Kidney epithelial cell (primary cell): Measurements from ENCODE around the gene SNRNP35. TPM values are rescaled to one million over a fixed set of nuclear protein-coding genes. Genes with fewer than 3 reads are reported as not detected.
"Not testable (repeated sequence)": the region's sequence is repeated elsewhere in the genome, so short reads cannot be mapped to it uniquely, and the experiment has no call there.

ENCODE experiments used
- DNase-seq: peaks from one replicate; pipeline ENCODE4 v3.0.0-alpha.2; 2010; ENCODE audit warnings: low read depth
- H3K27me3 ChIP-seq: 2 replicates; pipeline ENCODE4 v1.6.0; 2011; ENCODE audit warnings: low read length; ENCODE audit not compliant: control insufficient read depth, insufficient read depth
- H3K36me3 ChIP-seq: 2 replicates; pipeline ENCODE4 v1.5.1; 2011; ENCODE audit warnings: low read length; ENCODE audit not compliant: control insufficient read depth, insufficient read depth
- H3K4me3 ChIP-seq: 2 replicates; pipeline ENCODE4 v1.5.1; 2011; ENCODE audit warnings: low read depth, mild to moderate bottlenecking, control low read depth, low read length
- CTCF ChIP-seq: IDR thresholded peaks from 2 replicates; pipeline ENCODE4 v1.5.1; 2011; ENCODE audit warnings: mild to moderate bottlenecking, moderate library complexity, low read length, control low read depth, inconsistent platforms; ENCODE audit not compliant: insufficient read depth, poor library complexity, severe bottlenecking
- total RNA-seq: library from RNA; depleted of rRNA; stranded (reverse); fragments of >200 nt; gene quantifications from 2 replicates; pipeline ENCODE4 v1.2.3, GENCODE V29; 2015

Gene SNRNP35
- total RNA-seq, 1 donor from 2014 or later: 9.3 TPM

- no peak for DNase-seq
- Histone ChIP-seq H3K4me3 (no peak overlapping the region), H3K36me3 (no peaks in the 10 kb centered on the region), H3K27me3 (no peaks in the 10 kb centered on the region)
- TF ChIP-seq CTCF: no peak
These were observed 29.3 kb upstream of the SNRNP35 start for GRCh38 chr12:123428591-123428990.

GRCh38 chr12:123429101-123429500 lies 28.8 kb upstream of the SNRNP35 start:
- not testable (repeated sequence) for H3K4me3 ChIP-seq, H3K27me3 ChIP-seq, H3K36me3 ChIP-seq, DNase-seq

- H3K27me3 ChIP-seq, DNase-seq, H3K4me3 ChIP-seq, H3K36me3 ChIP-seq: not testable (repeated sequence)
These were observed 25.8 kb upstream of the SNRNP35 start for GRCh38 chr12:123431951-123432817.

GRCh38 chr12:123433615-123434014 lies 24.3 kb upstream of the SNRNP35 start:
- DNase-seq: no peak
- TF ChIP-seq CTCF: no peak

GRCh38 chr12:123435636-123436016 lies 22.3 kb upstream of the SNRNP35 start:
- DNase-seq: no peak
- no peaks in the 10 kb centered on the region for H3K27me3 ChIP-seq
- H3K36me3 ChIP-seq: no peaks in the 10 kb centered on the region
- no peak for TF ChIP-seq CTCF
- H3K4me3 ChIP-seq: peak overlapping the region; percentile 91

More at GRCh38 chr12:123433615-123434014, 24.3 kb upstream of the SNRNP35 start:
- Histone ChIP-seq H3K4me3 (no peak overlapping the region), H3K27me3 (no peaks in the 10 kb centered on the region), H3K36me3 (no peaks in the 10 kb centered on the region)

- H3K27me3 ChIP-seq: no peaks in the 10 kb centered on the region
- no peaks in the 10 kb centered on the region for H3K36me3 ChIP-seq
- H3K4me3 ChIP-seq: peak within 1 kb of the TSS; percentile 91
- DNase-seq: no peak
- TF ChIP-seq CTCF: no peak
These were observed 21.6 kb upstream of the SNRNP35 start, which contains the start of gene RILPL2 for GRCh38 chr12:123436017-123436964. RILPL2 (minus strand) TSS chr12:123436684; CDS start chr12:123436420, 264 bp downstream.
